Osteoblast (primary cell): ENCODE results near the gene TMEM175. TPM values are rescaled to one million over a fixed set of nuclear protein-coding genes. Genes with fewer than 3 reads are reported as not detected.

Experiments used
- total RNA-seq: library from RNA; depleted of rRNA; stranded (reverse); fragments of >200 nt; gene quantifications from 2 replicates; pipeline ENCODE4 v1.2.3, GENCODE V29; 2012

TMEM175 gene
- total RNA-seq, 1 donor = 13.8 TPM

Other genes with a start within 250 kb of the TMEM175 start
- 11.6 and 13.6 TPM in 2 replicates for gene SLC49A3, start 243.3 kb upstream of the TMEM175 start, total RNA-seq
- gene PCGF3, start 226.6 kb upstream of the TMEM175 start, total RNA-seq = 32.7 and 43.1 TPM in 2 replicates
- not detected in 2 replicates for gene CPLX1, start 106.3 kb upstream of the TMEM175 start, total RNA-seq
- 45.7 and 48.9 TPM in 2 replicates for gene GAK, start 144 bp upstream of the TMEM175 start, total RNA-seq
- 10.3 and 15.2 TPM in 2 replicates for gene DGKQ, start 41.1 kb downstream of the TMEM175 start, total RNA-seq
- gene IDUA, start 54.6 kb downstream of the TMEM175 start, total RNA-seq = 23.0 and 26.4 TPM in 2 replicates
- gene SLC26A1, start 60.9 kb downstream of the TMEM175 start, total RNA-seq = 0.36 and 0.59 TPM in 2 replicates
- gene FGFRL1, start 79.2 kb downstream of the TMEM175 start, total RNA-seq = 29.2 and 30.8 TPM in 2 replicates
- gene RNF212, start 181.1 kb downstream of the TMEM175 start, total RNA-seq = 7.1 and 7.6 TPM in 2 replicates
- 29.8 and 38.7 TPM in 2 replicates for gene SPON2, start 240.1 kb downstream of the TMEM175 start, total RNA-seq